KMS-11 (cell line): ENCODE data around the gene PLSCR3.

ENCODE experiments used
- H2AFZ ChIP-seq: fragments of 200-600 bp; sonication (generic); 2 replicates; pipeline ENCODE4 v1.6.1; 2016; ENCODE audit warnings: antibody characterized with exemption, mixed run types, low read depth
- H3K27ac ChIP-seq: fragments of 200-600 bp; sonication (generic); 2 replicates; pipeline ENCODE4 v1.6.1; 2016; ENCODE audit warnings: mild to moderate bottlenecking, mixed run types
- H3K27me3 ChIP-seq: fragments of 200-600 bp; sonication (generic); 2 replicates; pipeline ENCODE4 v1.6.1; 2017; ENCODE audit warnings: mild to moderate bottlenecking, low read depth, mixed run types, moderate library complexity; ENCODE audit not compliant: insufficient read depth
- H3K36me3 ChIP-seq: fragments of 200-600 bp; sonication (generic); 2 replicates; pipeline ENCODE4 v1.6.1; 2017; ENCODE audit warnings: mild to moderate bottlenecking, mixed run types; ENCODE audit not compliant: insufficient read depth
- H3K4me1 ChIP-seq: fragments of 200-600 bp; sonication (generic); 2 replicates; pipeline ENCODE4 v1.6.1; 2016; ENCODE audit warnings: mild to moderate bottlenecking, low read depth, mixed run types; ENCODE audit not compliant: poor library complexity, severe bottlenecking
- H3K4me2 ChIP-seq: fragments of 200-600 bp; sonication (generic); 2 replicates; pipeline ENCODE4 v1.7.0; 2016; ENCODE audit warnings: mild to moderate bottlenecking, mixed run types
- H3K4me3 ChIP-seq: fragments of 200-600 bp; sonication (generic); IDR thresholded peaks from 2 replicates; pipeline ENCODE4 v1.6.1; 2017; ENCODE audit warnings: low read depth, low read length, mixed read lengths; ENCODE audit not compliant: insufficient read depth
- H3K79me2 ChIP-seq: fragments of 200-600 bp; sonication (generic); 2 replicates; pipeline ENCODE4 v1.6.1; 2016; ENCODE audit warnings: low read depth, mixed run types; ENCODE audit not compliant: insufficient read depth
- H3K9ac ChIP-seq: fragments of 200-600 bp; sonication (generic); 2 replicates; pipeline ENCODE4 v1.6.1; 2016; ENCODE audit warnings: mild to moderate bottlenecking, mixed run types
- H4K20me1 ChIP-seq: fragments of 200-600 bp; sonication (generic); 2 replicates; pipeline ENCODE4 v1.6.1; 2016; ENCODE audit warnings: mild to moderate bottlenecking, mixed run types; ENCODE audit not compliant: insufficient read depth
- TF ChIP-seq, protein P1 (sequence below): fragments of 200-600 bp; sonication (generic); conservative IDR thresholded peaks from 2 replicates; pipeline ENCODE4 v1.6.1; 2017; ENCODE audit warnings: low read depth, mild to moderate bottlenecking, antibody characterized with exemption, low read length, moderate library complexity, mixed read lengths

Gene PLSCR3

DNA sequence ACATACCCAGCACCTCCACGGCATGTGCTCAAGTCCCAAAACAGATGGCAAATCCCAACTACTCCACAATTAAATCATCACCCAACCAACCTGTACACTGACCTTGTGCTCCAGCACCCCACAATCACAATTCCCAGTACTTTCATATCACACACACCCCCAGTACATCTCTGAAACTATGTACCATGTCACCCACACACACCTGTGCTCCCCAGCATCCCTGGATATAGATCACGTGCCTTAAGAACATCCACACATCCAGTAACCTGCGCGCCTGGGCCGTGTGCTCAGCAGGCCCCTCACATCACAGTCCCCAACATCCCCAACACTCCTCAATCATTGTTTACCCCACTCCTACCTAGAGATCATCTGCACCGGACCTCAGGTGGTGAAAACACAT lies 15.4 kb upstream of the PLSCR3 start:
- TF ChIP-seq, protein P1, sequence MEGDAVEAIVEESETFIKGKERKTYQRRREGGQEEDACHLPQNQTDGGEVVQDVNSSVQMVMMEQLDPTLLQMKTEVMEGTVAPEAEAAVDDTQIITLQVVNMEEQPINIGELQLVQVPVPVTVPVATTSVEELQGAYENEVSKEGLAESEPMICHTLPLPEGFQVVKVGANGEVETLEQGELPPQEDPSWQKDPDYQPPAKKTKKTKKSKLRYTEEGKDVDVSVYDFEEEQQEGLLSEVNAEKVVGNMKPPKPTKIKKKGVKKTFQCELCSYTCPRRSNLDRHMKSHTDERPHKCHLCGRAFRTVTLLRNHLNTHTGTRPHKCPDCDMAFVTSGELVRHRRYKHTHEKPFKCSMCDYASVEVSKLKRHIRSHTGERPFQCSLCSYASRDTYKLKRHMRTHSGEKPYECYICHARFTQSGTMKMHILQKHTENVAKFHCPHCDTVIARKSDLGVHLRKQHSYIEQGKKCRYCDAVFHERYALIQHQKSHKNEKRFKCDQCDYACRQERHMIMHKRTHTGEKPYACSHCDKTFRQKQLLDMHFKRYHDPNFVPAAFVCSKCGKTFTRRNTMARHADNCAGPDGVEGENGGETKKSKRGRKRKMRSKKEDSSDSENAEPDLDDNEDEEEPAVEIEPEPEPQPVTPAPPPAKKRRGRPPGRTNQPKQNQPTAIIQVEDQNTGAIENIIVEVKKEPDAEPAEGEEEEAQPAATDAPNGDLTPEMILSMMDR, result no peak
- no peaks in the 10 kb centered on the region for H4K20me1 ChIP-seq
- no peaks in the 10 kb centered on the region for H3K27me3 ChIP-seq
- no peak overlapping the region for H3K27ac ChIP-seq
- no peak overlapping the region for H3K4me3 ChIP-seq
- H3K36me3 ChIP-seq, result no peaks in the 10 kb centered on the region
- H3K9ac ChIP-seq, result no peak overlapping the region
- H3K79me2 ChIP-seq, result no peaks in the 10 kb centered on the region
- no peak overlapping the region for H3K4me2 ChIP-seq
- no peaks in the 10 kb centered on the region for H3K4me1 ChIP-seq
- no peak overlapping the region for H2AFZ ChIP-seq

DNA sequence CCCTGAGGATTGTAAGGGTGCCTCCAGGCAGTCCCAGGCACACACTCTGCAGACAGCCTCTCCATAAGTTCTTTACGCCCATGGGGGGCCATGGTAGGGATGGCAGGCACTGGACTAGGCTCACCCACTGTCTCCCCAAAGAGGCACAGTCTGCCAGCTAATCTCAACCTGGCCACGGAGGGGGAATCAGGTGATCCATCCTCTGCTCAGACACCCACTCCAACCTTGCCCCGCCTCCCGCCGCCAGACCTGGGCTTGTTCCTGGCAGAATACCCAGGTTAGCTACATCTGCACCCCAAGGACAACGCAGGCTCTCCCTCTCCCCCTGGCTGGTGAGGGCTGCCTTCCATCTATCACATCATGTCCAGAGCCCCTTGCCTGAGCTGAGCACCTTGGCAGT lies 14.5 kb upstream of the PLSCR3 start:
- TF ChIP-seq, protein P1, result no peak
- Histone ChIP-seq H3K27me3 (no peaks in the 10 kb centered on the region), H2AFZ (no peak overlapping the region), H3K36me3 (no peaks in the 10 kb centered on the region), H3K79me2 (no peaks in the 10 kb centered on the region), H3K4me3 (no peak overlapping the region), H3K4me2 (no peak overlapping the region), H3K9ac (no peak overlapping the region), H4K20me1 (no peaks in the 10 kb centered on the region), H3K4me1 (no peaks in the 10 kb centered on the region), H3K27ac (no peak overlapping the region)

DNA sequence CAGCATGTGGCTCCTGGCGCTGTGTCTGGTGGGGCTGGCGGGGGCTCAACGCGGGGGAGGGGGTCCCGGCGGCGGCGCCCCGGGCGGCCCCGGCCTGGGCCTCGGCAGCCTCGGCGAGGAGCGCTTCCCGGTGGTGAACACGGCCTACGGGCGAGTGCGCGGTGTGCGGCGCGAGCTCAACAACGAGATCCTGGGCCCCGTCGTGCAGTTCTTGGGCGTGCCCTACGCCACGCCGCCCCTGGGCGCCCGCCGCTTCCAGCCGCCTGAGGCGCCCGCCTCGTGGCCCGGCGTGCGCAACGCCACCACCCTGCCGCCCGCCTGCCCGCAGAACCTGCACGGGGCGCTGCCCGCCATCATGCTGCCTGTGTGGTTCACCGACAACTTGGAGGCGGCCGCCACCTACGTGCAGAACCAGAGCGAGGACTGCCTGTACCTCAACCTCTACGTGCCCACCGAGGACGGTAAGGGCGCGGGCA lies 14.0 kb upstream of the PLSCR3 start:
- H3K4me3 ChIP-seq, result no peak overlapping the region
- TF ChIP-seq, protein P1, result no peak

DNA sequence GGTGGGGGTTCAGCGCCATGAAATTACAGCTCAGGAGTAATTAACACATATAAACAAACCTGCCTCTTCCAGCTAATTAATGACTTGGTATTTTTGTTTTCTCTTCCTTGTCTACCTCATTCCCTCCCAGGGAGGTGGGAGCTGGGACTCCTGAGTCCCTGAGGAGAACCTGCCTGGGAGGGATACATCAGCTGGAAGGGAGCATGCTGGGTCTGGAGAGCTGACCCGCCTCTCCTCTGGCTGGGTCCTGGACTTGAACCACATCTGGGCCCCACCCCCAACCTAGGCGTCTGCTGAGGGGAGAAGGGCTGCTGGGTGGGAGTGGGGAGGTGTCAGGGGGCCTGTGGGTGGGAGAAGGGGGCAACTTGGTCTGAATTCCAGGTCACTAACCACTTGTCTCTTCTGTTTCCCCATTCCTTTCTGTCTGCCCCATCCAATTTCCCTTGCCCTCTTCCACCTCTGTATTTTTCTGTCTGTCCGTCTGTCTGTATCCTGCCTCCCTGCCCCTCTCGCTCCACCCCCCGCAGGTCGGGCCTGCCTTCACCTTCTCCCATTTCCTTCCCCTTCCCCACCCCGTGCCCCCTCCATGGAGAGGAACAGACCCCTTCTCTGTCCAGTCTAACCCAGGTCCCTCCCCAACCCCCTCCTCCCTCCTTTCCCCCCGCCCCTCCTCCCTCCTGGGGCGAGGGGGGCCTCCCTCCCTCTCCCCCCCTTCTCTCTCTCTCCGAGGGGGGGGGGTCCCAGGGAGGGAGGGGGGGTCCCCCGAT lies 13.3 kb upstream of the PLSCR3 start, which contains the start of gene NLGN2:
Gene NLGN2 (plus strand): TSS at position 361 of the 767 bp plus-strand sequence. CDS start 411 bp downstream, outside the sequence.
- no peak within 1 kb of the TSS for H3K4me2 ChIP-seq
- H3K36me3 ChIP-seq, result no peaks in the 10 kb centered on the region
- no peaks in the 10 kb centered on the region for H3K79me2 ChIP-seq
- no peaks in the 10 kb centered on the region for H3K4me1 ChIP-seq
- no peak within 1 kb of the TSS for H3K4me3 ChIP-seq
- H3K27me3 ChIP-seq, result no peaks in the 10 kb centered on the region
- H4K20me1 ChIP-seq, result no peaks in the 10 kb centered on the region
- no peak within 1 kb of the TSS for H3K27ac ChIP-seq
- H2AFZ ChIP-seq, result no peak within 1 kb of the TSS
- TF ChIP-seq, protein P1, result no peak
- no peak within 1 kb of the TSS for H3K9ac ChIP-seq

More for the DNA sequence above, 14.0 kb upstream of the PLSCR3 start:
- no peak overlapping the region for H3K9ac ChIP-seq
- H3K79me2 ChIP-seq, result no peaks in the 10 kb centered on the region
- no peaks in the 10 kb centered on the region for H4K20me1 ChIP-seq
- H2AFZ ChIP-seq, result no peak overlapping the region
- no peaks in the 10 kb centered on the region for H3K36me3 ChIP-seq
- no peaks in the 10 kb centered on the region for H3K27me3 ChIP-seq
- H3K4me2 ChIP-seq, result no peak overlapping the region
- H3K27ac ChIP-seq, result no peak overlapping the region
- H3K4me1 ChIP-seq, result no peaks in the 10 kb centered on the region
